ENCODE measurements around the gene CBX5. TPM values are rescaled to one million over a fixed set of nuclear protein-coding genes. Genes with fewer than 3 reads are reported as not detected.
"Not testable (repeated sequence)": the region's sequence is repeated elsewhere in the genome, so short reads cannot be mapped to it uniquely, and the experiment has no call there.

The CBX5 gene
- 10 to 100 TPM; 23.7 to 45.7 (median 33.6) TPM for total RNA-seq

- TF ChIP-seq POLR2AphosphoS5 (IDR thresholded peaks at IDR 0.05): peak; percentile 75 to 92 (median 79)
- TF ChIP-seq, protein P1, sequence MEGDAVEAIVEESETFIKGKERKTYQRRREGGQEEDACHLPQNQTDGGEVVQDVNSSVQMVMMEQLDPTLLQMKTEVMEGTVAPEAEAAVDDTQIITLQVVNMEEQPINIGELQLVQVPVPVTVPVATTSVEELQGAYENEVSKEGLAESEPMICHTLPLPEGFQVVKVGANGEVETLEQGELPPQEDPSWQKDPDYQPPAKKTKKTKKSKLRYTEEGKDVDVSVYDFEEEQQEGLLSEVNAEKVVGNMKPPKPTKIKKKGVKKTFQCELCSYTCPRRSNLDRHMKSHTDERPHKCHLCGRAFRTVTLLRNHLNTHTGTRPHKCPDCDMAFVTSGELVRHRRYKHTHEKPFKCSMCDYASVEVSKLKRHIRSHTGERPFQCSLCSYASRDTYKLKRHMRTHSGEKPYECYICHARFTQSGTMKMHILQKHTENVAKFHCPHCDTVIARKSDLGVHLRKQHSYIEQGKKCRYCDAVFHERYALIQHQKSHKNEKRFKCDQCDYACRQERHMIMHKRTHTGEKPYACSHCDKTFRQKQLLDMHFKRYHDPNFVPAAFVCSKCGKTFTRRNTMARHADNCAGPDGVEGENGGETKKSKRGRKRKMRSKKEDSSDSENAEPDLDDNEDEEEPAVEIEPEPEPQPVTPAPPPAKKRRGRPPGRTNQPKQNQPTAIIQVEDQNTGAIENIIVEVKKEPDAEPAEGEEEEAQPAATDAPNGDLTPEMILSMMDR (IDR thresholded peaks at IDR 0.05): no peak
- no peak for TF ChIP-seq EP300 (IDR thresholded peaks at IDR 0.05)
- peak; percentile 20 to 63 for TF ChIP-seq POLR2A (IDR thresholded peaks at IDR 0.05)
- peak; percentile 100 for DNase-seq (ENCODE audit: low spot score in 2 of 2)
- Histone ChIP-seq H3K9me3 (no peaks in the 10 kb centered on the region), H3K27me3 (no peaks in the 10 kb centered on the region), H3K27ac (peak within 1 kb of the TSS; percentile 97), H3K36me3 (peaks cover 27% of the 10 kb centered on the region), H3K4me1 (peaks cover 49% of the 10 kb centered on the region), H3K4me3 (peak within 1 kb of the TSS; percentile 79)
- WGBS: under 1% methylated on average over 49 of the region's 49 CpGs
Observed at GRCh38 chr12:54279632-54280467, at the start of gene CBX5. Gene CBX5, minus strand, starts transcription at chr12:54280122. Its CDS starts 22,472 bp downstream, at chr12:54257650.

DNA sequence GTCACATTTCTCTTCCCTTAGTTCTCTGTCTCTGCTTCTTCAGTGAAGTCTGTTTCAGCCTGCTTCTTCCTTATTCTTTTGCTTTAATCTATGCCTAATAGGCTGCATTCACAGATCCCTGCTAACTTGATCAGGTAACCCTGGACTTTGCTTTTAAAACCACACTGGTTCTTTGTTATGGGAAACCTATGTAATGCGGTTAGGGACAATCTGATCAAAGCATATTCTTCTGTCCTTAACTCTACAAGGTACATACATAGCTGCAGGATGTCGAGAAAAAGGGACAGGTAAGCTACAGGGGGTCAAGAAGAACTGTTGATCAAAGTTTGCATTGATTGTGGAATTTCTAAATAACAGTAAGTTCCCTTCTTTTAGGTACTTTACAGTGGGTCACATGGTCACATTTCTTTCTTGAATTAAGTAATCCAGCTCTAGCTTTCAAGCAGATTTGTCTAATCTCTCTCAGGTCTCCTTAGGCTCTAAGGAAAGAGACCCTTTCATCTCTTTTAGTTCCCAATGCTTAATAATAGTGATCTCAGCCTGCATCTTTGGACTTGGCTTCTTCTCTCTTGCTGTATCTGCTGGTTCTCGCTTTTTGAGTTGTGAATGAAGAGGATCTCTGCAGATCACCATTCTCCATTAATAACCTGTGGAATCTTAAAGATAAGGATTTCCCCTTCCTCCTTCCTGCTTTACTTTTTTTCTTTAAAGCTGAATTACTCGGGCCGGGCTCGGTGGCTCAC is 48.8 kb upstream of the CBX5 start:
- no peak for DNase-seq (ENCODE audit: low spot score in 2 of 2)
- Histone ChIP-seq H3K4me1 (peaks cover 44% of the 10 kb centered on the region), H3K27me3 (no peaks in the 10 kb centered on the region), H3K4me3 (no peak overlapping the region), H3K36me3 (peaks cover 7% of the 10 kb centered on the region), H3K27ac (no peak overlapping the region), H3K9me3 (no peaks in the 10 kb centered on the region)
- TF ChIP-seq, protein P1 (IDR thresholded peaks at IDR 0.05): no peak
- TF ChIP-seq EP300 (IDR thresholded peaks at IDR 0.05): no peak
- no peak for TF ChIP-seq POLR2A (IDR thresholded peaks at IDR 0.05)
- TF ChIP-seq POLR2AphosphoS5 (IDR thresholded peaks at IDR 0.05): no peak
- whole genome bisulfite sequencing: 77% methylated on average over 6 of the region's 6 CpGs

DNA sequence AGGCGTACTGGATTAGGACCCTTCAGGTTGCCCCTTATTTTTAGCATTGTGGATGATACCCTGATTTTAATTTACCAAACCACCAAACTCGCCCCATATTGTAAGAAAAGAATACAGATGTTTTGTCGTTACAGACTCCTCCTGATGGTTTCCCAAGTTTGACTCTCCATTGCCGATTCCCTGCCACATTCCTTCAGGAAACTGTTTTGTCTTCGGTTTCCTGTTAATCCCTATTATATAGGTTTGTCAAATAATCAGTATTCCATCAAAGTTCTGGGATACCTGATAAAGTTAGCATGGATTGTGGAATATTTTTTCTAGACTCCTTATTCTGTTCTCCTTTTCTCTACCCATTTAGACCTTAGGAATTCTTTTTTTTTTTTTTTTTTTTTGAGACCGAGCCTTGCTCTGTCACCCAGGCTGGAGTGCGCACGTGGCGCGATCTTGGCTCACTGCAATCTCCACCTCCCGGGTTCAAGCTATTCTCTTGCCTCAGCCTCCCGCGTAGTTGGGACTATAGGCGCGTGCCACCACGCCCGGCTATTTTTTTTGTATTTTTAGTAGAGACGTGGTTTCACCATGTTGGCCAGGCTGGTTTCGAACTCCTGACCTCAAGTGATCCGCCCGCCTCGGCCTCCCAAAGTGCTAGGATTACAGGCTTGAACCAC is 45.7 kb upstream of the CBX5 start:
- WGBS: 36% methylated on average over 22 of the region's 22 CpGs
- not testable (repeated sequence) for H3K27me3 ChIP-seq; H3K9me3 ChIP-seq; H3K36me3 ChIP-seq; DNase-seq (ENCODE audit: low spot score in 2 of 2)
- Histone ChIP-seq H3K27ac (peak overlapping the region; percentile 91), H3K4me1 (peaks cover 34% of the 10 kb centered on the region), H3K4me3 (peak overlapping the region; percentile 84)

GRCh38 chr12:54324617-54325441 is 44.9 kb upstream of the CBX5 start, which contains the start of gene COPZ1:
Gene COPZ1, plus strand, starts transcription at chr12:54325131. Its CDS starts 33 bp downstream, at chr12:54325164.
- no peaks in the 10 kb centered on the region for H3K9me3 ChIP-seq
- DNase-seq (ENCODE audit: low spot score in 2 of 2): peak; percentile 98
- H3K4me1 ChIP-seq: peaks cover 31% of the 10 kb centered on the region
- H3K27me3 ChIP-seq: no peaks in the 10 kb centered on the region
- H3K4me3 ChIP-seq: peak within 1 kb of the TSS; percentile 84
- H3K27ac ChIP-seq: peak within 1 kb of the TSS; percentile 91
- TF ChIP-seq POLR2A (IDR thresholded peaks at IDR 0.05) (peak in 1 of 2 donors; percentile 74), EP300 (IDR thresholded peaks at IDR 0.05) (no peak), POLR2AphosphoS5 (IDR thresholded peaks at IDR 0.05) (peak in 2 of 3 donors; percentile 72 to 74)
- TF ChIP-seq, protein P1 (IDR thresholded peaks at IDR 0.05): peak; percentile 59 to 74
- H3K36me3 ChIP-seq: peaks cover 7% of the 10 kb centered on the region
- 3% methylated on average over 29 of the region's 34 CpGs for WGBS

- no peak for DNase-seq (ENCODE audit: low spot score in 2 of 2)
- WGBS: 91% methylated on average over 5 of the region's 5 CpGs
- Histone ChIP-seq H3K27ac (no peak overlapping the region), H3K4me1 (peaks cover 9% of the 10 kb centered on the region), H3K27me3 (no peaks in the 10 kb centered on the region), H3K4me3 (no peak overlapping the region), H3K9me3 (no peaks in the 10 kb centered on the region), H3K36me3 (no peaks in the 10 kb centered on the region)
- TF ChIP-seq POLR2AphosphoS5 (IDR thresholded peaks at IDR 0.05) (no peak), POLR2A (IDR thresholded peaks at IDR 0.05) (no peak), EP300 (IDR thresholded peaks at IDR 0.05) (no peak)
- TF ChIP-seq, protein P1 (IDR thresholded peaks at IDR 0.05): no peak
Observed at GRCh38 chr12:54321363-54321762, 41.4 kb upstream of the CBX5 start.

GRCh38 chr12:54312309-54312708 is 32.4 kb upstream of the CBX5 start:
- not testable (repeated sequence) for H3K27me3 ChIP-seq; H3K9me3 ChIP-seq; H3K4me3 ChIP-seq; H3K36me3 ChIP-seq; DNase-seq (ENCODE audit: low spot score in 2 of 2); H3K4me1 ChIP-seq; H3K27ac ChIP-seq
- WGBS: 84% methylated on average over 7 of the region's 7 CpGs
